Stimulated activated naive B cell treated with anti-CD40 and anti-IgM and Interleukin-4, amounts not matched to agents 10 μg/mL and 1 μg/mL and 100 μg/mL, for 72 hours (primary cell): ENCODE results near the gene TMEM81.

Experiments used
- ATAC-seq, 2 donors: fragments of 150-1000 bp; cut with Tn5 transposase; replicated peaks; 2 replicates each; pipeline ENCODE4 v1.10.0; 2021; ENCODE audit warnings: moderate library complexity in 1 of 2
- DNase-seq: peaks from one replicate; pipeline ENCODE4 v3.0.0; 2021
- H3K27ac Mint-ChIP-seq: one replicate; pipeline ENCODE4 v1.8.0; 2022; ENCODE audit warnings: mild to moderate bottlenecking, mixed read lengths
- H3K27me3 Mint-ChIP-seq, 2 donors: one replicate each; pipeline ENCODE4 v1.8.0; 2022; ENCODE audit warnings: mixed read lengths in 2 of 2
- H3K36me3 Mint-ChIP-seq, 2 donors: one replicate each; pipeline ENCODE4 v1.8.0; 2022; ENCODE audit warnings: mixed read lengths in 2 of 2, mild to moderate bottlenecking in 1 of 2
- H3K4me1 Mint-ChIP-seq, 2 donors: one replicate each; pipeline ENCODE4 v1.8.0; 2022; ENCODE audit warnings: mixed read lengths in 2 of 2, mild to moderate bottlenecking in 1 of 2
- H3K4me3 Mint-ChIP-seq, 2 donors: one replicate each; pipeline ENCODE4 v1.8.0; 2022; ENCODE audit warnings: mild to moderate bottlenecking in 2 of 2, mixed read lengths in 2 of 2, moderate library complexity in 1 of 2
- H3K9me3 Mint-ChIP-seq, 2 donors: one replicate each; pipeline ENCODE4 v1.8.0; 2022; ENCODE audit warnings: mixed read lengths in 2 of 2, mild to moderate bottlenecking in 1 of 2

TMEM81 gene

GRCh38 chr1:205084360-205084759 is at the start of gene TMEM81:
Gene TMEM81 (minus strand): TSS chr1:205084460. CDS start chr1:205084320, 140 bp downstream.
- Mint-ChIP-seq H3K9me3 (no peaks in the 10 kb centered on the region), H3K27me3 (no peaks in the 10 kb centered on the region), H3K4me1 (no peaks in the 10 kb centered on the region), H3K4me3 (no peak within 1 kb of the TSS), H3K27ac (peak within 1 kb of the TSS; percentile 31), H3K36me3 (peaks cover 28 to 56% of the 10 kb centered on the region in 2 donors)
- no peak for DNase-seq
- no peak for ATAC-seq

- Mint-ChIP-seq H3K4me1 (peaks cover 4 to 5% of the 10 kb centered on the region in 2 donors), H3K27ac (no peak overlapping the region), H3K9me3 (no peaks in the 10 kb centered on the region), H3K27me3 (no peaks in the 10 kb centered on the region), H3K4me3 (no peak overlapping the region), H3K36me3 (no peaks in the 10 kb centered on the region)
- no peak for ATAC-seq
- no peak for DNase-seq
Measured at GRCh38 chr1:205133287-205133686, 49.0 kb upstream of the TMEM81 start.

- H3K36me3 Mint-ChIP-seq: no peaks in the 10 kb centered on the region
- ATAC-seq (no peak), DNase-seq (no peak)
- H3K27ac Mint-ChIP-seq: no peak overlapping the region
- H3K4me1 Mint-ChIP-seq: peaks cover 4 to 6% of the 10 kb centered on the region in 2 donors
- H3K9me3 Mint-ChIP-seq: no peaks in the 10 kb centered on the region
- no peaks in the 10 kb centered on the region for H3K27me3 Mint-ChIP-seq
- H3K4me3 Mint-ChIP-seq: no peak overlapping the region
Measured at GRCh38 chr1:205129447-205130029, 45.3 kb upstream of the TMEM81 start.

GRCh38 chr1:205128050-205128449 is 43.8 kb upstream of the TMEM81 start:
- no peaks in the 10 kb centered on the region for H3K36me3 Mint-ChIP-seq
- H3K27me3 Mint-ChIP-seq: no peaks in the 10 kb centered on the region
- no peak for DNase-seq
- H3K27ac Mint-ChIP-seq: no peak overlapping the region
- peaks cover 2 to 9% of the 10 kb centered on the region in 2 donors for H3K4me1 Mint-ChIP-seq
- no peak for ATAC-seq
- no peaks in the 10 kb centered on the region for H3K9me3 Mint-ChIP-seq
- no peak overlapping the region for H3K4me3 Mint-ChIP-seq

GRCh38 chr1:205127646-205128045 is 43.4 kb upstream of the TMEM81 start:
- ATAC-seq (no peak), DNase-seq (no peak)
- H3K9me3 Mint-ChIP-seq: no peaks in the 10 kb centered on the region
- peaks cover 2 to 9% of the 10 kb centered on the region in 2 donors for H3K4me1 Mint-ChIP-seq
- no peak overlapping the region for H3K27ac Mint-ChIP-seq
- no peaks in the 10 kb centered on the region for H3K36me3 Mint-ChIP-seq
- no peak overlapping the region for H3K4me3 Mint-ChIP-seq
- H3K27me3 Mint-ChIP-seq: no peaks in the 10 kb centered on the region

GRCh38 chr1:205124726-205125125 is 40.5 kb upstream of the TMEM81 start:
- peak overlapping the region in 1 of 2 donors; percentile 30 for H3K4me3 Mint-ChIP-seq
- H3K4me1 Mint-ChIP-seq: peaks cover 16 to 24% of the 10 kb centered on the region in 2 donors
- H3K36me3 Mint-ChIP-seq: peaks cover 5 to 8% of the 10 kb centered on the region in 2 donors
- peak overlapping the region; percentile 80 for H3K27ac Mint-ChIP-seq
- DNase-seq (peak; percentile 29), ATAC-seq (peak; percentile 15 to 28)
- H3K9me3 Mint-ChIP-seq: no peaks in the 10 kb centered on the region
- H3K27me3 Mint-ChIP-seq: no peaks in the 10 kb centered on the region

GRCh38 chr1:205122489-205122882 is 38.2 kb upstream of the TMEM81 start:
- ATAC-seq (no peak), DNase-seq (no peak)
- Mint-ChIP-seq H3K4me1 (peaks cover 24 to 40% of the 10 kb centered on the region in 2 donors), H3K27ac (peak overlapping the region; percentile 100), H3K27me3 (no peaks in the 10 kb centered on the region), H3K36me3 (peaks cover 8 to 12% of the 10 kb centered on the region in 2 donors), H3K9me3 (no peaks in the 10 kb centered on the region), H3K4me3 (peak overlapping the region; percentile 95 to 99)

GRCh38 chr1:205121660-205122488 is 37.6 kb upstream of the TMEM81 start, which contains the start of gene RBBP5:
Gene RBBP5 (minus strand): TSS chr1:205121978. CDS start chr1:205121873, 105 bp downstream.
- H3K9me3 Mint-ChIP-seq: no peaks in the 10 kb centered on the region
- H3K36me3 Mint-ChIP-seq: peaks cover 8 to 12% of the 10 kb centered on the region in 2 donors
- peak within 1 kb of the TSS; percentile 100 for H3K27ac Mint-ChIP-seq
- peak; percentile 96 to 97 for ATAC-seq
- peak; percentile 93 for DNase-seq
- H3K27me3 Mint-ChIP-seq: no peaks in the 10 kb centered on the region
- peaks cover 24 to 42% of the 10 kb centered on the region in 2 donors for H3K4me1 Mint-ChIP-seq
- H3K4me3 Mint-ChIP-seq: peak within 1 kb of the TSS; percentile 95 to 99

GRCh38 chr1:205118752-205119151 is 34.5 kb upstream of the TMEM81 start:
- peak overlapping the region; percentile 14 for H3K27ac Mint-ChIP-seq
- peaks cover 9 to 20% of the 10 kb centered on the region in 2 donors for H3K36me3 Mint-ChIP-seq
- H3K27me3 Mint-ChIP-seq: no peaks in the 10 kb centered on the region
- no peak overlapping the region for H3K4me3 Mint-ChIP-seq
- peaks cover 24 to 39% of the 10 kb centered on the region in 2 donors for H3K4me1 Mint-ChIP-seq
- no peak for DNase-seq
- ATAC-seq: no peak
- no peaks in the 10 kb centered on the region for H3K9me3 Mint-ChIP-seq

- H3K27me3 Mint-ChIP-seq: no peaks in the 10 kb centered on the region
- H3K4me1 Mint-ChIP-seq: peaks cover 11 to 18% of the 10 kb centered on the region in 2 donors
- H3K4me3 Mint-ChIP-seq: no peak overlapping the region
- H3K36me3 Mint-ChIP-seq: peaks cover 23 to 41% of the 10 kb centered on the region in 2 donors
- H3K27ac Mint-ChIP-seq: no peak overlapping the region
- no peaks in the 10 kb centered on the region for H3K9me3 Mint-ChIP-seq
- peak; percentile 80 to 81 for ATAC-seq
- no peak for DNase-seq
Measured at GRCh38 chr1:205111354-205111753, 27.1 kb upstream of the TMEM81 start.

GRCh38 chr1:205109711-205110110 is 25.5 kb upstream of the TMEM81 start:
- no peak for DNase-seq
- no peak overlapping the region for H3K4me3 Mint-ChIP-seq
- ATAC-seq: no peak
- no peaks in the 10 kb centered on the region for H3K9me3 Mint-ChIP-seq
- peaks cover 9 to 18% of the 10 kb centered on the region in 2 donors for H3K4me1 Mint-ChIP-seq
- no peak overlapping the region for H3K27ac Mint-ChIP-seq
- peaks cover 33 to 48% of the 10 kb centered on the region in 2 donors for H3K36me3 Mint-ChIP-seq
- H3K27me3 Mint-ChIP-seq: no peaks in the 10 kb centered on the region

- DNase-seq: no peak
- Mint-ChIP-seq H3K4me1 (peaks cover 9 to 18% of the 10 kb centered on the region in 2 donors), H3K27me3 (no peaks in the 10 kb centered on the region), H3K36me3 (peaks cover 36 to 51% of the 10 kb centered on the region in 2 donors), H3K9me3 (no peaks in the 10 kb centered on the region), H3K4me3 (no peak overlapping the region), H3K27ac (peak overlapping the region; percentile 43)
- ATAC-seq: no peak
Measured at GRCh38 chr1:205109269-205109668, 25.0 kb upstream of the TMEM81 start.

- no peak overlapping the region for H3K27ac Mint-ChIP-seq
- no peaks in the 10 kb centered on the region for H3K9me3 Mint-ChIP-seq
- H3K4me1 Mint-ChIP-seq: peaks cover 9 to 18% of the 10 kb centered on the region in 2 donors
- DNase-seq: no peak
- ATAC-seq: no peak
- H3K27me3 Mint-ChIP-seq: no peaks in the 10 kb centered on the region
- peaks cover 42 to 58% of the 10 kb centered on the region in 2 donors for H3K36me3 Mint-ChIP-seq
- no peak overlapping the region for H3K4me3 Mint-ChIP-seq
Measured at GRCh38 chr1:205108464-205108863, 24.2 kb upstream of the TMEM81 start.

GRCh38 chr1:205107327-205107726 is 23.1 kb upstream of the TMEM81 start:
- H3K27ac Mint-ChIP-seq: no peak overlapping the region
- no peaks in the 10 kb centered on the region for H3K9me3 Mint-ChIP-seq
- ATAC-seq: no peak
- H3K27me3 Mint-ChIP-seq: no peaks in the 10 kb centered on the region
- peaks cover 45 to 61% of the 10 kb centered on the region in 2 donors for H3K36me3 Mint-ChIP-seq
- H3K4me1 Mint-ChIP-seq: peaks cover 8 to 16% of the 10 kb centered on the region in 2 donors
- no peak overlapping the region for H3K4me3 Mint-ChIP-seq
- DNase-seq: no peak

- Mint-ChIP-seq H3K4me1 (no peaks in the 10 kb centered on the region), H3K36me3 (peaks cover 46 to 61% of the 10 kb centered on the region in 2 donors), H3K27me3 (no peaks in the 10 kb centered on the region), H3K27ac (no peak overlapping the region), H3K4me3 (no peak overlapping the region), H3K9me3 (no peaks in the 10 kb centered on the region)
- DNase-seq (no peak), ATAC-seq (no peak)
Measured at GRCh38 chr1:205102404-205102803, 18.1 kb upstream of the TMEM81 start.
